ENCODE measurements around the gene MPDZ. TPM values are rescaled to one million over a fixed set of nuclear protein-coding genes. Genes with fewer than 3 reads are reported as not detected.

The MPDZ gene
- total RNA-seq, 1 experiment from 2014 or later: 46.7 TPM

GRCh38 chr9:13139641-13140171 lies 139.8 kb downstream of the MPDZ start:
- H3K4me1 Mint-ChIP-seq: peaks cover 22 to 24% of the 10 kb centered on the region in 2 experiments
- H2AFZ ChIP-seq (ENCODE audit: low read length): no peak overlapping the region

More at GRCh38 chr9:13139641-13140171, 139.8 kb downstream of the MPDZ start:
- no peak for DNase-seq
- H3K27ac ChIP-seq (ENCODE audit: insufficient read length, low read depth, low read length): no peak overlapping the region
- WGBS (ENCODE audit: extremely low coverage, insufficient read length, low lambda C conversion rate): no CpG with 5 or more reads among the region's 2 CpGs
- H2BK120ac ChIP-seq (ENCODE audit: low read depth, low read length, poor library complexity, severe bottlenecking): no peak overlapping the region
- no peak overlapping the region for H3K56ac ChIP-seq (ENCODE audit: insufficient read length, low read depth, low read length)
- TF ChIP-seq, protein P1, sequence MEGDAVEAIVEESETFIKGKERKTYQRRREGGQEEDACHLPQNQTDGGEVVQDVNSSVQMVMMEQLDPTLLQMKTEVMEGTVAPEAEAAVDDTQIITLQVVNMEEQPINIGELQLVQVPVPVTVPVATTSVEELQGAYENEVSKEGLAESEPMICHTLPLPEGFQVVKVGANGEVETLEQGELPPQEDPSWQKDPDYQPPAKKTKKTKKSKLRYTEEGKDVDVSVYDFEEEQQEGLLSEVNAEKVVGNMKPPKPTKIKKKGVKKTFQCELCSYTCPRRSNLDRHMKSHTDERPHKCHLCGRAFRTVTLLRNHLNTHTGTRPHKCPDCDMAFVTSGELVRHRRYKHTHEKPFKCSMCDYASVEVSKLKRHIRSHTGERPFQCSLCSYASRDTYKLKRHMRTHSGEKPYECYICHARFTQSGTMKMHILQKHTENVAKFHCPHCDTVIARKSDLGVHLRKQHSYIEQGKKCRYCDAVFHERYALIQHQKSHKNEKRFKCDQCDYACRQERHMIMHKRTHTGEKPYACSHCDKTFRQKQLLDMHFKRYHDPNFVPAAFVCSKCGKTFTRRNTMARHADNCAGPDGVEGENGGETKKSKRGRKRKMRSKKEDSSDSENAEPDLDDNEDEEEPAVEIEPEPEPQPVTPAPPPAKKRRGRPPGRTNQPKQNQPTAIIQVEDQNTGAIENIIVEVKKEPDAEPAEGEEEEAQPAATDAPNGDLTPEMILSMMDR (conservative IDR thresholded peaks at IDR 0.05): no peak
- H3K4me1 ChIP-seq (ENCODE audit: insufficient read depth, low read length): peaks cover 5% of the 10 kb centered on the region; the same call in 1 of the 2 replicates
- H3K14ac ChIP-seq (ENCODE audit: insufficient read depth, low read length): no peak overlapping the region
- no peak overlapping the region for H3K18ac ChIP-seq (ENCODE audit: insufficient read length, low read depth, low read length)
- no peaks in the 10 kb centered on the region for H3K23me2 ChIP-seq (ENCODE audit: insufficient read length, low read depth, low read length, poor library complexity, severe bottlenecking)
- H2BK15ac ChIP-seq (ENCODE audit: low read depth, low read length): no peak overlapping the region
- peaks cover 13 to 34% (median 19%) of the 10 kb centered on the region in 3 experiments for H3K36me3 Mint-ChIP-seq (ENCODE audit: insufficient read depth in 1 of 3, low read depth in 3 of 3)
- no peak overlapping the region for H3K4me2 ChIP-seq (ENCODE audit: insufficient read depth, insufficient read length, low read length)
- H2BK12ac ChIP-seq (ENCODE audit: insufficient read length, low read depth, low read length): no peak overlapping the region
- no peak overlapping the region for H3T11ph ChIP-seq (ENCODE audit: low read length)
- no peak overlapping the region for H4K91ac ChIP-seq (ENCODE audit: insufficient read length, low read depth, low read length)
- no peak overlapping the region for H3K9ac ChIP-seq (ENCODE audit: extremely low read depth, insufficient read length, low read length)
- H2AK5ac ChIP-seq (ENCODE audit: insufficient read length, low read length): no peak overlapping the region
- H4K20me1 ChIP-seq (ENCODE audit: control insufficient read depth, insufficient read depth, insufficient read length): no peaks in the 10 kb centered on the region
- H2BK5ac ChIP-seq (ENCODE audit: insufficient read length, low read length): no peak overlapping the region
- no peaks in the 10 kb centered on the region for H3K9me3 Mint-ChIP-seq
- no peaks in the 10 kb centered on the region for H3K27me3 Mint-ChIP-seq (ENCODE audit: low read depth)
- no peak overlapping the region for H3K4ac ChIP-seq (ENCODE audit: low read depth, low read length)
- no peak overlapping the region for H4K5ac ChIP-seq (ENCODE audit: insufficient read length, low read depth, low read length)
- no peak overlapping the region for H4K8ac ChIP-seq (replicated peaks; ENCODE audit: insufficient read length, low read depth, low read length)
- no peaks in the 10 kb centered on the region for H3K9me3 ChIP-seq (ENCODE audit: control insufficient read depth, low read depth, low read length)
- H3K27ac Mint-ChIP-seq: peak overlapping the region; percentile 24 to 42 (median 41); a peak in 3 of 7 replicates
- no peaks in the 10 kb centered on the region for H3K79me2 ChIP-seq (ENCODE audit: insufficient read depth, low read length)
- no peak overlapping the region for H2BK20ac ChIP-seq (ENCODE audit: low read depth, low read length, poor library complexity, severe bottlenecking)
- no peak overlapping the region for H3K4me3 Mint-ChIP-seq
- no peaks in the 10 kb centered on the region for H3K27me3 ChIP-seq (ENCODE audit: insufficient read depth, low read length)
- H3K23ac ChIP-seq (ENCODE audit: insufficient read length, low read depth, low read length): no peak overlapping the region
- H3K79me1 ChIP-seq (ENCODE audit: insufficient read depth, low read depth, low read length, poor library complexity, severe bottlenecking): no peaks in the 10 kb centered on the region
